Stimulated activated CD4-positive, alpha-beta T cell treated with anti-CD3 and anti-CD28 coated beads, Interleukin-12 subunit alpha, Interleukin-12 subunit beta, amount 100 ng/mL, for 24 hours (primary cell): ENCODE results near the gene SPSB1.

ENCODE experiments used
- DNase-seq, 2 experiments: peaks; one replicate each; pipeline ENCODE4 v3.0.0-alpha.2; 2020; ENCODE audit warnings: low read depth in 2 of 2

SPSB1 gene

GRCh38 chr1:9279172-9279840, 13.4 kb upstream of the SPSB1 start:
- DNase-seq, result no peak

DNA sequence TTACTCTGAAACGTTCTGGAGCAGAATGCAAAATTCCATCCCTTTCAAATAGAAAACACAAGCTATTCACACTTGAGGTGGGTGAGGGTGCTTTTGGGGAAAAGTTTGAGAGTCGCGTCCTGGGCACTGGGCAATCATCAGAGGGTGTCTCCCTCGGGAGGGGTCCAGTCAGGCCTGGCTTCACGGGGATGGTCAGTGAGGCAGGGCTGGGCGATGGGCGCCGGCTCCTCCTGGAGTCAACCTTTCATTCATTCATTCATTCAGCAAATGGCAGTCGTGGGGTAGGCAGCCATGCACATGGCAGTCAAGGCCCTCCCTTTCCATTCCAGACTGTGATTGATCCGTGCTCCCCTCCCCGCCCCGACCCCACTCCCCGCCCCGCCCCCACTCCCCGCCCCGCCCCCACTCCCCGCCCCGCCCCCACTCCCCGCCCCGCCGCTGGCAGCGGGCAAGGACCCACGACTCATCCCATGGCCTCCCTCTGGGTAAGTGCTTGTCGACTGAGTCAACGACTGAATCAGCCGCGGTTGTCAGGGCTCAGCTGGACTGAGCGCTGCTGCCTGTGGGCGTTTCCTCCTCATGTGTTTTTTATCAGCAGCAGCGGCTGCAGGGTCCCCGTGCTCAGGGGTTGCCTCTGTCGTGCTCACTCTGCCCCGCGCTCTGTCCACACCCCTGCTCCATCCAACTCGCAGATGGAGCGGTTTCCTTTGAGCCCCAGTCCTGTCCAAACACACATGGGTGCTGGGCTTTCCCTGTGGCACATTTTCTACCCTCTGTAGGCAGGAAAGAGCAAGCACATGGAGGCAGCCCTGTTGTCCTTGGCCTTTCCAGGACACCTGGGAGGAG, 12.5 kb upstream of the SPSB1 start:
- peak; percentile 41 to 59 for DNase-seq

GRCh38 chr1:9281071-9281827, 11.4 kb upstream of the SPSB1 start:
- no peak for DNase-seq

DNA sequence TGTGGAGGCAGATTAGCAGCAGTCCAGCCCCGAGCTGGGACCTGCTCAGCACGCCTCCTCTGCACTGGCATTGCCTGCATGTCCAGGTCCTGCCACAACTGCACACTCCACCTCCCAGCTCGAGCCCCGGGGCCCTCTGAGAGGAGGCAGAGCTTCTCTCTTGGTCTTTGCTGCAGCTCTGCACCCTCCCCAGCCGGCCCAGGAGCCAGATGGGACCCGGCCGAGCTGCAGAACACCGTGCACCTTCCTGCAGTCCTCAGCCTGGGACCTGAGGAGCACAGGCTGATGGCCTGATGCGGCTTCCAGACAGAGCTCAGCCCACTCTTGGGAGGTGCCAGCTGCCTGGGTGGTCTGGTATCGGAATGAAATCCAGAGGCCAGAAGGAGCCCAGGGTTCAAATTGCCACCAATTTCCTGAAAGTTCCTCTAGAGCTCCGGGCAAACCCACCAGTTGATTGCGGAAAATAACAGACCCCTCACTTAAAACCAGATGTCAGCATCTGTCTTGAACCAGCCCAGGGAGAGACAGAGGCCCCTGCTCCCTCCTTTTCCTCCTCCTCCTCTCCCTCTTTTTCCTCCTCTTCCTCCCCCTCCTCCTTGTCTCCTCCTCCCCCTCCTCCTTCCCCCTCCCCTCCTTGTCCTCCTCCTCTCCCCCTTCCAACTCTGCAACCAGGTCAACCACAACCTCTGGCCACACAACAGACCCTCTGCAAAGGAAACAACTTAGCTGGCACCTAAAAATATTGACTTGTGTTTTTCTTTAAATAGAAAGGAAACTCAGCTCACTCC, 10.6 kb upstream of the SPSB1 start:
- DNase-seq, result no peak

DNA sequence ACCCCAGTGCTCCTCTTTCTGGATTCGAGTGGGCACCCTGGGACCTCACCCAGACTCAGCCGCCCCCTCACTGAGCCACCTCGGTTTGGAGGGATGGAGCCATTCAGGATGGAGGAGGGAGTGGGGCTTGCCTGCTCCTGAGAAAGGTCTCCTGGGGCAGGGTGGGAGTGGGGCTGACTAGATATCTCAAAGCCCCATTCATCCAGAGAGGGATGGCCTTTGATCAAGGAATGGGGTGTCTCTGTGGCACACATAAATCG, 10.1 kb upstream of the SPSB1 start:
- DNase-seq, result no peak

GRCh38 chr1:9284061-9284460, 8.6 kb upstream of the SPSB1 start:
- no peak for DNase-seq

DNA sequence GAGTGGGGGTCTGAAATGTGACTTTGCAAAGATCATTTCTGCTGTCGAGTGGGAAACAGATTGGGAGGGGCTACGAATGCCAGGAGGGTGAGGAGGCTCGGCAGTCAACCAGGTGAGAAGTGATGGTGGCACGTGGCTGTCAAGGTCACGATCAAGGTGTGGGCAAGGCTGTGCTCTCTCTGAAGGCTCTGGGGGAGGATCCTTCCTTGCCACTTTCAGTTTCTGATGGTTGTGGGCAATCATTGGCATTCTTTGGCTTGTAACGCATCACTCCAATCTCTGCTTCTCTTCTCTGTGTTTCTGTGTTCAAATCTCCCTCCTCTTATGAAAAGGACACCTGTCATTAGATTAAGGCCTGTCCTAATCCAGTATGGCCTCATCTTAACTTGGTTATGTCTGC, 6.1 kb upstream of the SPSB1 start:
- DNase-seq, result no peak

GRCh38 chr1:9289090-9289534, 3.6 kb upstream of the SPSB1 start:
- peak; percentile 71 to 88 for DNase-seq

- DNase-seq, result no peak
Observed at GRCh38 chr1:9289711-9290485, 2.8 kb upstream of the SPSB1 start.

- DNase-seq, result no peak
Observed at GRCh38 chr1:9291914-9292360, 757 bp upstream of the SPSB1 start.

- no peak for DNase-seq
Observed at GRCh38 chr1:9293241-9293532, 493 bp downstream of the SPSB1 start.

DNA sequence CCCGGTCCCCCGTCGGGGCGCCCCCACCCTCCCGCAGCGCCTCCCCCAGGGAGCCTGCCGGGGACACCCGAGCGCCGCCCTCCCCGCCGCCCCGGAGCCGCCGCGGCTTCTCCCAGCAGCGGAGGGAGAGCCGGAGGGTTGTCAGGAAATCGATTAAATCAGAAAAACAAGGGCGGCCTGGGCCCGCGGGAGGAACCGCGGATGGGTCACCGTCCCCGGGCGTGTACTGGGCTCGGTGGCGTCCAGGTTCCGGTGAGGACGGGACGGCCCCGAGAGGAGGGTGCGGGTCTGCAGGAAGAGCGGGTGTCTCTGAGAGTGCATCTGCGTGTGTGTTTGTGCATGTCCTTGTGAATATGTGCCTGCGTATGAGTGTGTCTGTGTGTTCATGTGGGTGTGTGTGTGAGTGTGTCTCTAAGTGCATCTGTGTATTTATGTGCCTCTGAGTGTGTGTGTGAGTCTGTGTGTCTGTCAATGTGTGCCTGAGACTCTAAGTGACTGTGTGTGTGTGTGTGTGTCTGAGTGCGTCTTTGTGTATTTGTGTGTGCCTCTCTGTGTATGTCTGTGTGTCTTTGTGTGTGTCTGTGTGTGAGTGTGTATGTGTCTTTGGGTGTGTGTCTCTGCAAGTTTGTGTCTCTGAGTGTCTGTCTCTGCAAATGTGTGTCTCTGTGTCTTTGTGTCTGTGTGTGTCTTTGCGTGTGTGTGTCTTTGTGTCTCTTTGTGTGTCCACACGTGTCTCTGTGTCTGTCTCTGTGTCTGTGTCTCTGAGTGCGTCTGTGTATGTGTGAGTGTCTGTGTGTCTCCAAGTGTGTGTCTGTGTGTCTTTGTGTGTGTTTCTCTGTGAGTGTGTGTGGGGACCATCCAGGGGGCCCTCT, 1.1 kb downstream of the SPSB1 start:
- DNase-seq, result peak in 1 of 2 experiments; percentile 19

- DNase-seq, result no peak
Observed at GRCh38 chr1:9294405-9294773, 1.7 kb downstream of the SPSB1 start.

DNA sequence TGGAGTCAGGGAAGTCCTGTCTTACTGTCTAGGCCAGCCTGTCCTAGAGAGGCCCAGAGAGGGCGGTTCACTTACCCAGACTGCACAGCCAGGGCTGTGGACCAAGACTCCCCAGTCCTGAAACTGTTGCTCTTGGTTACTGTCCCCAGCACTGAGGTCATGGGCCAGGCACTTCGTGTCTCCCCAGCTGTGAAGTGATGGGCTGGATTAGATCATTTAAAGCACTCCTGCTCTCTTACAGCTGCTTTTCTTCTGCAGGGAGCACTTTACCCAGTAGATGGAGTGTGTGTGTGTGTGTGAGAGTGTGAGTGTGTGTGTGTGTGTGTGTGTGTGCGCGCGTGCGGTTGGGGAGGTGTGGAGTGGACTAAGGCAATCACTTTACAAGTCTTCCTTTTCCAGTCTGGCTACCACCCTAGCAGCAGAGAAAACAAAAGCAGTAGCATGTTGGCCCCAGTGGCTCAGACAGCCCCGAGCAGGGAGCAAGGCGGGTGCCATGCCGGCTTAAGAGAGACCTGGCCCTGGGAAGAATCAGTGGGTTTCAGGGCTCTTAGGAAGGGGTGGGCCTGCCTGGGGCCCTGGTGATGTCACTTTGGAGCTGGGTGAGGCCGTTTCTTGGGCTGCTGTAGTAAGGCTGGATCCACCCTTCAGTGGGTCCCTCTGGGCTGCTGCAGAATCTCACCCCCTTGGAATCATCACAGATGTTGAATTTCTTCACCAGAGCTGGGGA, 2.4 kb downstream of the SPSB1 start:
- no peak for DNase-seq

DNA sequence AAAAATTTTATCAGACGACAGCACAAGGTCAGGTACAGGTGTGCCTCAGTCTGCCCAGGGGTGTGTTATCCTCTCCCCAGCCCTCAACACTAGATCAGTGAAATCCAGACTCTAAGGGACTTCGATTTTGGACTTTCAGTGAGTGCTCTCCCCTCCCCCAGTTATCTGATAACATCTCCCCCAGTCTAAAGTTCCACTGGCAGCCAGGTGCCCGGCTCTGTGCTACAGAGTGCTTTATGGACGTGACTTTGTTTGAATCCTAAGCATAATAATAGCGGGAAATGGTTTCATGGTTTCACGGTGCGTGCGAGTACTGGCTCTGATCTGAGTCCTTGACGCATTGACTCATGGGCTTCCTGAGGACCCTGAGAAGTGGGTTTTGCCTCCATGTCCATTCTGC, 3.2 kb downstream of the SPSB1 start:
- DNase-seq, result no peak

GRCh38 chr1:9296850-9297249, 4.2 kb downstream of the SPSB1 start:
- no peak for DNase-seq

DNA sequence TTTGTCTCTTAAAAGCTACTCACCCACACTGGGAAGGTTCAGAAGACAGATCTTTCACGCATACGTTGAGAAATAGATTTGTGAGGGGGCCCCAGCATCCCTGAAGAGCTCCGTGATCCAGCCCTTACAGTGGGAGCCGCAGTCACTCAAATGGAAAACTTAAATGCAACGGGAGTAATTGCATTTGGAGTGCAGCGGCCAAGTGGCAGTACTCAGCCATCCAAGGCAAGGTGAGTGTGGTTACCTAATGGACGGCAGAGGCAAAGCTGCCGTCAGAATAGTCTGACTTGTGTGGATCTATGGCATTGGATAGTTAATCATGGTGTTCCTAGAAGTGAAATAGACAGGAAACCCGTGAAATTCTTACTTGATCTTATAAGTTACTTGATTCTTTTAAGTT, 5.1 kb downstream of the SPSB1 start:
- no peak for DNase-seq

DNA sequence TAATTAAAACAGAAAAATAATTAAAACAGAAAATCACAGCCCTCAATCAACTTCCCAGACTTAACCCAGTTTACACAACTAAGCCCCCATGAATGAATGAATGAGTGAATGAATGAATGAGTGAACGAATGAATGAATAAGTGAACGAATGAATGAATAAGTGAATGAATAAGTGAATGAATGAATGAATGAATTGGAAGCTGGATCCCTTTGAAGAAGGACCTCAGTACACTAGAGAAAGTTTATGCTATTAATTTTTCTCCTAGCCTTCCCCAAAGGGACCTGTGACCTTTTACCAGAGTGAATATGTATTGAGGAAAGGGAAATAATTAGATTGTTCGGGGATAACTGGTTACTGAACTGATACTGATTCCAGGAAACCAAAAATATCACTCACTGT, 5.6 kb downstream of the SPSB1 start:
- no peak for DNase-seq
